AG10803 (cell line): ENCODE results near the gene MGAT4C.

ENCODE experiments used
- DNase-seq: peaks from one replicate; pipeline ENCODE4 v3.0.0; 2010; ENCODE audit warnings: low read depth
- H3K4me3 ChIP-seq: 2 replicates; pipeline ENCODE4 v1.5.1; 2011; ENCODE audit warnings: mild to moderate bottlenecking, low read length, control low read depth
- TF ChIP-seq, protein P1 (sequence below): conservative IDR thresholded peaks from 2 replicates; pipeline ENCODE4 v1.5.1; 2011; ENCODE audit warnings: mild to moderate bottlenecking, low read length, control low read depth, inconsistent platforms

Gene MGAT4C

DNA sequence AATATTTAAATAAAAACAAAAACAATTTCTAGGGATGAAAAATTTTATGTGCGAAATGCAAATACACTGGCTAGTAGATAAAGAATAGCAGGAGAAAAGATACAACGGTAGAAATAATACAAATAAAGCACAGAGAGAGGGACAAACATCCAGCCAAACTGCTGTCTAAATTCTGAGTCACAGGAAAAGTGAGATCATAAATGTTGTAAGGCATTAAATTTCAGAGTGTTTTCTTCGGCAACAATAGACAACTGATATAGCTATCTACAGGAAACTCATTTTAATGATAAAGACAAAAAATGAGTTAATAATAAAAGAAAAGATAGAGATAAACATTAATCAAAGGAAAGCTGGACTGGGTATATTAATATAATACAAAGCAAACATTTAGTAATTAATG, 259.9 kb downstream of the MGAT4C start:
- TF ChIP-seq, protein P1, sequence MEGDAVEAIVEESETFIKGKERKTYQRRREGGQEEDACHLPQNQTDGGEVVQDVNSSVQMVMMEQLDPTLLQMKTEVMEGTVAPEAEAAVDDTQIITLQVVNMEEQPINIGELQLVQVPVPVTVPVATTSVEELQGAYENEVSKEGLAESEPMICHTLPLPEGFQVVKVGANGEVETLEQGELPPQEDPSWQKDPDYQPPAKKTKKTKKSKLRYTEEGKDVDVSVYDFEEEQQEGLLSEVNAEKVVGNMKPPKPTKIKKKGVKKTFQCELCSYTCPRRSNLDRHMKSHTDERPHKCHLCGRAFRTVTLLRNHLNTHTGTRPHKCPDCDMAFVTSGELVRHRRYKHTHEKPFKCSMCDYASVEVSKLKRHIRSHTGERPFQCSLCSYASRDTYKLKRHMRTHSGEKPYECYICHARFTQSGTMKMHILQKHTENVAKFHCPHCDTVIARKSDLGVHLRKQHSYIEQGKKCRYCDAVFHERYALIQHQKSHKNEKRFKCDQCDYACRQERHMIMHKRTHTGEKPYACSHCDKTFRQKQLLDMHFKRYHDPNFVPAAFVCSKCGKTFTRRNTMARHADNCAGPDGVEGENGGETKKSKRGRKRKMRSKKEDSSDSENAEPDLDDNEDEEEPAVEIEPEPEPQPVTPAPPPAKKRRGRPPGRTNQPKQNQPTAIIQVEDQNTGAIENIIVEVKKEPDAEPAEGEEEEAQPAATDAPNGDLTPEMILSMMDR = no peak
- H3K4me3 ChIP-seq = no peak overlapping the region
- no peak for DNase-seq

DNA sequence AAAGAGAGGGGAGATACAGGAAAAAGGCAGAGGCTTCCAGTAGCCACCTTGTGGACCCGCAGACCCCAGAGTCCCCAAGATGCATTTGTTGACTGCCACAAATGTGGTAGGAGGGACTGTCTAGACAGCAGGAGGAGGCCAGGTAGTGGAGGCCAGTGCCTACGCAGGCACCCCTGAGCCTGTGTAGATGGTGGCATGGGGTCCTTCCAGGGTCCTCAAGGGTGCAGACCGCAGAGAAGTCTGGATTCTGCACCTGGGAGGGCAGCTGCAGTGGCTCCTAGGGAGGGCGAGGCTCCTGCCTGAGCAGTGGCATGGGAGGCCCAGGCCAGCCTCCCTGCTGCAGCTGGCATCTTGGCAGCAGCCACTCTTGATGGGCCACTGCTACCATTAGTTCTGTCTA, 262.4 kb downstream of the MGAT4C start:
- TF ChIP-seq, protein P1 = no peak
- no peak overlapping the region for H3K4me3 ChIP-seq
- DNase-seq = no peak

- DNase-seq = no peak
- TF ChIP-seq, protein P1 = no peak
- H3K4me3 ChIP-seq = no peak overlapping the region
Observed at GRCh38 chr12:85985996-85986395, 270.2 kb downstream of the MGAT4C start.

DNA sequence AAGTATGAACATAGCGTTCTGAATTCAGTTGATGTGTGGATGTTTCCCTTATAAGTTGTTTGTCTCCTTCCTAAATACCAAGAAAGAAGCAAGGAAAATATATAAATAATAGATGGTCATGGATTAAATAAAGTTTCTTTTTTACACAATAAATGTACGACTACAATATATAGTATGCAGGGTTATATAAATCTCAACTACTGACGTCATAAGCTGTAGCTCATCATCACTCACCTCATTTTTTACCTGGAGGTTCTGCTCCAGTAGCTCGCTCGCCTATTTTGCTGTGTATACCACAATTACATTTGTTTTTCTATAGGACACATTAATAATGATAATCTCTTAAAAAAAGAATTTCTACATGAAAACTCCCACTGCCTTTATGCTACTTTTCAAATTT, 272.6 kb downstream of the MGAT4C start:
- no peak overlapping the region for H3K4me3 ChIP-seq
- DNase-seq = no peak
- TF ChIP-seq, protein P1 = no peak

DNA sequence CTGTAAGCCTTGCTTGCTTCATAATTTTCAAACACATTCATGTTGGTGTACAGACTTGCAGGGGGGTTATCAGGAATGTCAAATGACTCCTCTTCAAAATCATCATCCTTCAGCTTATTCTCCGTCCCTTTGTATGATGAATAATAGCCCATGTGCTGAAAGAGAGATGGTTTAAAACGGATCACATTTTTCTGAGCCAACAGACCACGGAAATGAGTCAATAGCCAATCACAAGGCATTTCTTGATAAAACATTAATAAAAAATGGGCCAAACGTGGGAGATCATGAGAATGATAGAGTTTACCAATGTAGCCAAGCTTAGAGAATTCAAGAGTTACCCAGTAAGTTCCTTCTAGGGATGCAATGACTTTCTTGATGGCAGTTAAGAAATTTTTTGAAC, 276.6 kb downstream of the MGAT4C start:
- no peak overlapping the region for H3K4me3 ChIP-seq
- no peak for DNase-seq
- TF ChIP-seq, protein P1 = no peak

DNA sequence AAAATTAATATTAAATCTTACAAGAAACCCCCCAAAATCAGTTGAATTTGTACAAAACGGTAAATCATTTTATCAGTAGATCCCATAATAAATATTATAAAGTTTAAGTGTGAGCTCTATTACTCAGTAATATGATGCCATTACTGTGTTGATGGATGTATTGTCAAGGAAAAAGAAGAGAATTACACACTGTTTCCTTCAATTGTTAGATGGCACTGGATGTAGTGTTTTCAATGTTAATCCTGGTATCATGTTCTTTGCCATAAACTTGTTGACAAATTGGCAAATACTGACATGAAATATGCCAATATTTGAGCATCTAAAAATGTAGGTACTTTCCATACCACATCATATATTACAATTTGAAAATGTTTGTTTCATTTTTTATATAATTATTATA, 280.5 kb downstream of the MGAT4C start:
- TF ChIP-seq, protein P1 = no peak
- H3K4me3 ChIP-seq = no peak overlapping the region

DNA sequence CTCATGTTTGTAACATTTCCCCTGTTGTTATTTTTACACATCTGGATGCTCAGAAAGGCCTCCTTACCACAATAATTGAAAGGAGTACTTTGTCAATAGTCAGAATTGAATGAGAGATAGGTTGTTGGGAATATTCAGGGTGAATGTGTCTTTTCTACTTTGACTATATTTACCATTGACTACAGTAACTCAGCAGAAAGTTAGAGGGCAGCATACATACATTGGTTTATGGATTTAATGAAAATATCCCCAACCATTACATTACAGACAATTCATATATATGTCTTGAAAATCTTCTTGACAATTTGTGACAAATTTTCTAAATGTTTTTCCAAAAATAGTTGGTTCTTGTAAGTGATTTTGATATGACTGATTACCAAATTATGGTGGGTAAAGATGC, 284.4 kb downstream of the MGAT4C start:
- no peak overlapping the region for H3K4me3 ChIP-seq
- TF ChIP-seq, protein P1 = no peak
- no peak for DNase-seq

More for the DNA sequence above, 280.5 kb downstream of the MGAT4C start:
- DNase-seq = no peak
